ENCODE data around the gene LRP6. TPM values are rescaled to one million over a fixed set of nuclear protein-coding genes. Genes with fewer than 3 reads are reported as not detected.

Gene LRP6
- total and polyA plus RNA-seq, 4 donors = 14.7 to 76.8 (median 23.2) TPM

DNA sequence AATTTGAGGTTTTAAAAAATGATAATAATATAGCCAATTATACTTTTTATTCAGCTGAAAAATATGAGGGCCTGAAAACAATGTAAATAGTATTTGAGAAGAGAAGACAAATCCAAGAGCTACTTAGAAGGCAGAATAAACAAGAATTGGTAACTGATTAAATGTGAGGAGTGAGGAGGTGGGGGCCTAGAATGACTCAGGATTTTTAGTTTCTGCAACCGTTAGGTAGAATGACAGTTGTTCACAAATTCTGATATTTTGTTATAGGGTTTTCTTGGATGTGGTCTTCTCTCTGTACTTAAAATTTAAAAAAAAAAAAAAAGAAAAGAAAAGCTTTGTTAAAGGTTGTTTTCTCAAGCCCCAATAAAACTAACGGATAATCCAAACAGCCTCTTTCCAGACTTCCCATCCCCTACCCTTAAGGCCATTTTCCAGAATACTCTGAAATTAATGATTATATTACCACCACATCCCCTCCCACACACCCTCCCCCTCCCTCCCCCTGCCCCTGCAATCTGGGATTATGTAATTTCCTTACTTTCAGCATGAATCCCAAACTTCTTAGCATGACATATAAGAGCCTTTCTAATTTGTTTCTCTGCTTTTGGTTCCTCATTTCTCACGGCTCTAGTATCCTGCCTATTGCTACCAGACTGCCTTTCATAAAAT is 50.4 kb downstream of the LRP6 start:
- Histone ChIP-seq H3K4me1 (ENCODE audit: control insufficient read depth in 4 of 4, insufficient read depth in 4 of 4, low read length in 3 of 4) (peaks cover 14 to 34% (median 24%) of the 10 kb centered on the region in 4 donors), H3K27ac (ENCODE audit: low read depth in 1 of 2, low read length in 2 of 2) (peak overlapping the region; percentile 57 to 59), H3K27me3 (ENCODE audit: control insufficient read depth in 4 of 4, insufficient read depth in 4 of 4, low read length in 3 of 4) (no peaks in the 10 kb centered on the region), H3K36me3 (ENCODE audit: control insufficient read depth in 4 of 4, insufficient read depth in 3 of 4, low read depth in 1 of 4, low read length in 3 of 4) (no peaks in the 10 kb centered on the region), H3K9me3 (ENCODE audit: control insufficient read depth in 4 of 4, low read length in 3 of 4) (no peaks in the 10 kb centered on the region), H3K9ac (ENCODE audit: low read depth in 1 of 2, low read length in 2 of 2) (peak overlapping the region in 1 of 2 donors; percentile 79), H3K4me3 (ENCODE audit: low read depth in 1 of 3, low read length in 3 of 3) (no peak overlapping the region)
- whole genome bisulfite sequencing = 27% methylated on average over 3 of the region's 3 CpGs
- TF ChIP-seq GABPA (IDR thresholded peaks at IDR 0.05 in 1 of 2, conservative IDR thresholded peaks at IDR 0.05 in 1 of 2) (no peak), HNF4G (IDR thresholded peaks at IDR 0.05) (no peak), EGR1 (IDR thresholded peaks at IDR 0.05; ENCODE audit: low read depth in 2 of 2) (no peak), JUND (IDR thresholded peaks at IDR 0.05) (no peak), TAF1 (conservative IDR thresholded peaks at IDR 0.05) (no peak), NR2F2 (IDR thresholded peaks at IDR 0.05) (no peak), YY1 (IDR thresholded peaks at IDR 0.05) (no peak), HNF4A (conservative IDR thresholded peaks at IDR 0.05) (peak; percentile 18 to 23), SP1 (IDR thresholded peaks at IDR 0.05) (no peak), RXRA (IDR thresholded peaks at IDR 0.05) (no peak), FOXA2 (IDR thresholded peaks at IDR 0.05) (peak; percentile 56)
- TF ChIP-seq, protein P1, sequence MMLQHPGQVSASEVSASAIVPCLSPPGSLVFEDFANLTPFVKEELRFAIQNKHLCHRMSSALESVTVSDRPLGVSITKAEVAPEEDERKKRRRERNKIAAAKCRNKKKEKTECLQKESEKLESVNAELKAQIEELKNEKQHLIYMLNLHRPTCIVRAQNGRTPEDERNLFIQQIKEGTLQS (IDR thresholded peaks at IDR 0.05) = no peak
- TF ChIP-seq, protein P2, sequence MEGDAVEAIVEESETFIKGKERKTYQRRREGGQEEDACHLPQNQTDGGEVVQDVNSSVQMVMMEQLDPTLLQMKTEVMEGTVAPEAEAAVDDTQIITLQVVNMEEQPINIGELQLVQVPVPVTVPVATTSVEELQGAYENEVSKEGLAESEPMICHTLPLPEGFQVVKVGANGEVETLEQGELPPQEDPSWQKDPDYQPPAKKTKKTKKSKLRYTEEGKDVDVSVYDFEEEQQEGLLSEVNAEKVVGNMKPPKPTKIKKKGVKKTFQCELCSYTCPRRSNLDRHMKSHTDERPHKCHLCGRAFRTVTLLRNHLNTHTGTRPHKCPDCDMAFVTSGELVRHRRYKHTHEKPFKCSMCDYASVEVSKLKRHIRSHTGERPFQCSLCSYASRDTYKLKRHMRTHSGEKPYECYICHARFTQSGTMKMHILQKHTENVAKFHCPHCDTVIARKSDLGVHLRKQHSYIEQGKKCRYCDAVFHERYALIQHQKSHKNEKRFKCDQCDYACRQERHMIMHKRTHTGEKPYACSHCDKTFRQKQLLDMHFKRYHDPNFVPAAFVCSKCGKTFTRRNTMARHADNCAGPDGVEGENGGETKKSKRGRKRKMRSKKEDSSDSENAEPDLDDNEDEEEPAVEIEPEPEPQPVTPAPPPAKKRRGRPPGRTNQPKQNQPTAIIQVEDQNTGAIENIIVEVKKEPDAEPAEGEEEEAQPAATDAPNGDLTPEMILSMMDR (IDR thresholded peaks at IDR 0.05; ENCODE audit: low read depth, low read length, missing input control) = no peak
- no peak for DNase-seq (ENCODE audit: low spot score)

DNA sequence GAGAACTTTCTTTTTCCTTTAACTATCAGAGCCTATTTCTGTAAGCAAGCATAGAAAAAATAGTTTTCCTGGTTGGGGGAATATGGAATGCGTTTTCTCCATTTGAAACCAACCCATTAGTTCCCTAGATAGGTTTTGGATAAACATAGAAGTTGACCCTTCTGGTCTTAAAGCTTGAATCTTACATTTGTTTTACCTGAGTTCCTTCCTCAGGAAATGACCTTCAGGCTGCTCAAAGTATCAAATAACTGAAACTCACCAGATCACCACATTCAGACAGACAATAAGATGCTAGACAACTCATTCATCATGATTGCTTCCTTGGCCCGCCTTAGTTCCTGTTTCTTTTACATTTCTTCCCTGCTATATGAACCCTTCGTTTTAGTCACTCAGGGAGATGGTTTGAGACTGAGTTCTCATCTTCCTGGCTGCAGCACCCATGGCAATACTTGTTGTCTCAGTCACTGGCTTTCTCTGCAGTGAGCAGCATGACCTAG is 52.2 kb downstream of the LRP6 start:
- Histone ChIP-seq H3K9ac (ENCODE audit: low read depth in 1 of 2, low read length in 2 of 2) (peak overlapping the region in 1 of 2 donors; percentile 36), H3K4me3 (ENCODE audit: low read depth in 1 of 3, low read length in 3 of 3) (no peak overlapping the region), H3K36me3 (ENCODE audit: control insufficient read depth in 4 of 4, insufficient read depth in 3 of 4, low read depth in 1 of 4, low read length in 3 of 4) (peaks cover 0 to 3% (median under 1%) of the 10 kb centered on the region in 4 donors), H3K27me3 (ENCODE audit: control insufficient read depth in 4 of 4, insufficient read depth in 4 of 4, low read length in 3 of 4) (no peaks in the 10 kb centered on the region), H3K27ac (ENCODE audit: low read depth in 1 of 2, low read length in 2 of 2) (no peak overlapping the region), H3K4me1 (ENCODE audit: control insufficient read depth in 4 of 4, insufficient read depth in 4 of 4, low read length in 3 of 4) (peaks cover 14 to 26% (median 18%) of the 10 kb centered on the region in 4 donors), H3K9me3 (ENCODE audit: control insufficient read depth in 4 of 4, low read length in 3 of 4) (no peaks in the 10 kb centered on the region)
- no peak for DNase-seq (ENCODE audit: low spot score)
- WGBS = 68% methylated on average over 3 of the region's 3 CpGs
- TF ChIP-seq, protein P3, sequence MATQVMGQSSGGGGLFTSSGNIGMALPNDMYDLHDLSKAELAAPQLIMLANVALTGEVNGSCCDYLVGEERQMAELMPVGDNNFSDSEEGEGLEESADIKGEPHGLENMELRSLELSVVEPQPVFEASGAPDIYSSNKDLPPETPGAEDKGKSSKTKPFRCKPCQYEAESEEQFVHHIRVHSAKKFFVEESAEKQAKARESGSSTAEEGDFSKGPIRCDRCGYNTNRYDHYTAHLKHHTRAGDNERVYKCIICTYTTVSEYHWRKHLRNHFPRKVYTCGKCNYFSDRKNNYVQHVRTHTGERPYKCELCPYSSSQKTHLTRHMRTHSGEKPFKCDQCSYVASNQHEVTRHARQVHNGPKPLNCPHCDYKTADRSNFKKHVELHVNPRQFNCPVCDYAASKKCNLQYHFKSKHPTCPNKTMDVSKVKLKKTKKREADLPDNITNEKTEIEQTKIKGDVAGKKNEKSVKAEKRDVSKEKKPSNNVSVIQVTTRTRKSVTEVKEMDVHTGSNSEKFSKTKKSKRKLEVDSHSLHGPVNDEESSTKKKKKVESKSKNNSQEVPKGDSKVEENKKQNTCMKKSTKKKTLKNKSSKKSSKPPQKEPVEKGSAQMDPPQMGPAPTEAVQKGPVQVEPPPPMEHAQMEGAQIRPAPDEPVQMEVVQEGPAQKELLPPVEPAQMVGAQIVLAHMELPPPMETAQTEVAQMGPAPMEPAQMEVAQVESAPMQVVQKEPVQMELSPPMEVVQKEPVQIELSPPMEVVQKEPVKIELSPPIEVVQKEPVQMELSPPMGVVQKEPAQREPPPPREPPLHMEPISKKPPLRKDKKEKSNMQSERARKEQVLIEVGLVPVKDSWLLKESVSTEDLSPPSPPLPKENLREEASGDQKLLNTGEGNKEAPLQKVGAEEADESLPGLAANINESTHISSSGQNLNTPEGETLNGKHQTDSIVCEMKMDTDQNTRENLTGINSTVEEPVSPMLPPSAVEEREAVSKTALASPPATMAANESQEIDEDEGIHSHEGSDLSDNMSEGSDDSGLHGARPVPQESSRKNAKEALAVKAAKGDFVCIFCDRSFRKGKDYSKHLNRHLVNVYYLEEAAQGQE (IDR thresholded peaks at IDR 0.05) = no peak
- no peak for TF ChIP-seq HNF4A (conservative IDR thresholded peaks at IDR 0.05)
- no peak for TF ChIP-seq TAF1 (conservative IDR thresholded peaks at IDR 0.05)
- TF ChIP-seq, protein P2 (IDR thresholded peaks at IDR 0.05; ENCODE audit: low read depth, low read length, missing input control) = no peak
- no peak for TF ChIP-seq EGR1 (IDR thresholded peaks at IDR 0.05; ENCODE audit: low read depth in 2 of 2)
- no peak for TF ChIP-seq NR2F2 (IDR thresholded peaks at IDR 0.05)
- no peak for TF ChIP-seq FOXA2 (IDR thresholded peaks at IDR 0.05)
- TF ChIP-seq RXRA (IDR thresholded peaks at IDR 0.05) = no peak
- TF ChIP-seq, protein P1 (IDR thresholded peaks at IDR 0.05) = no peak
- TF ChIP-seq JUND (IDR thresholded peaks at IDR 0.05) = no peak
- TF ChIP-seq, protein P4, sequence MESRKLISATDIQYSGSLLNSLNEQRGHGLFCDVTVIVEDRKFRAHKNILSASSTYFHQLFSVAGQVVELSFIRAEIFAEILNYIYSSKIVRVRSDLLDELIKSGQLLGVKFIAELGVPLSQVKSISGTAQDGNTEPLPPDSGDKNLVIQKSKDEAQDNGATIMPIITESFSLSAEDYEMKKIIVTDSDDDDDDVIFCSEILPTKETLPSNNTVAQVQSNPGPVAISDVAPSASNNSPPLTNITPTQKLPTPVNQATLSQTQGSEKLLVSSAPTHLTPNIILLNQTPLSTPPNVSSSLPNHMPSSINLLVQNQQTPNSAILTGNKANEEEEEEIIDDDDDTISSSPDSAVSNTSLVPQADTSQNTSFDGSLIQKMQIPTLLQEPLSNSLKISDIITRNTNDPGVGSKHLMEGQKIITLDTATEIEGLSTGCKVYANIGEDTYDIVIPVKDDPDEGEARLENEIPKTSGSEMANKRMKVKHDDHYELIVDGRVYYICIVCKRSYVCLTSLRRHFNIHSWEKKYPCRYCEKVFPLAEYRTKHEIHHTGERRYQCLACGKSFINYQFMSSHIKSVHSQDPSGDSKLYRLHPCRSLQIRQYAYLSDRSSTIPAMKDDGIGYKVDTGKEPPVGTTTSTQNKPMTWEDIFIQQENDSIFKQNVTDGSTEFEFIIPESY (IDR thresholded peaks at IDR 0.05) = no peak
- TF ChIP-seq SP1 (IDR thresholded peaks at IDR 0.05) = no peak
- TF ChIP-seq YY1 (IDR thresholded peaks at IDR 0.05) = no peak
- TF ChIP-seq RAD21 (IDR thresholded peaks at IDR 0.05) = no peak
- TF ChIP-seq, protein P5, sequence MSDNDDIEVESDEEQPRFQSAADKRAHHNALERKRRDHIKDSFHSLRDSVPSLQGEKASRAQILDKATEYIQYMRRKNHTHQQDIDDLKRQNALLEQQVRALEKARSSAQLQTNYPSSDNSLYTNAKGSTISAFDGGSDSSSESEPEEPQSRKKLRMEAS (IDR thresholded peaks at IDR 0.05) = no peak
- no peak for TF ChIP-seq GABPA (IDR thresholded peaks at IDR 0.05 in 1 of 2, conservative IDR thresholded peaks at IDR 0.05 in 1 of 2)
